ENCODE results near the gene CALB2.

CALB2 gene

GRCh38 chr16:71359431-71359830, 908 bp downstream of the CALB2 start:
- H3K27ac ChIP-seq, result no peak overlapping the region
- DNase-seq (ENCODE audit: low spot score), result no peak
- no peak overlapping the region for H3K4me3 ChIP-seq
- TF ChIP-seq CTCF (IDR thresholded peaks at IDR 0.05), result no peak

- DNase-seq (ENCODE audit: low spot score), result no peak
Observed at GRCh38 chr16:71360378-71360777, 1.9 kb downstream of the CALB2 start.

GRCh38 chr16:71364133-71364681, 5.7 kb downstream of the CALB2 start:
- Histone ChIP-seq H3K27ac (no peak overlapping the region), H3K4me3 (no peak overlapping the region)
- no peak for DNase-seq (ENCODE audit: low spot score)
- TF ChIP-seq CTCF (IDR thresholded peaks at IDR 0.05), result no peak

More at GRCh38 chr16:71360378-71360777, 1.9 kb downstream of the CALB2 start:
- no peak overlapping the region for H3K27ac ChIP-seq
- no peak for TF ChIP-seq CTCF (IDR thresholded peaks at IDR 0.05)
- no peak overlapping the region for H3K4me3 ChIP-seq

GRCh38 chr16:71365021-71365420, 6.5 kb downstream of the CALB2 start:
- no peak overlapping the region for H3K27ac ChIP-seq
- no peak for DNase-seq (ENCODE audit: low spot score)
- H3K4me3 ChIP-seq, result no peak overlapping the region
- TF ChIP-seq CTCF (IDR thresholded peaks at IDR 0.05), result no peak

GRCh38 chr16:71367241-71367976, 8.9 kb downstream of the CALB2 start:
- no peak overlapping the region for H3K4me3 ChIP-seq
- H3K27ac ChIP-seq, result no peak overlapping the region
- no peak for DNase-seq (ENCODE audit: low spot score)
- TF ChIP-seq CTCF (IDR thresholded peaks at IDR 0.05), result no peak

GRCh38 chr16:71368958-71369357, 10.4 kb downstream of the CALB2 start:
- no peak for DNase-seq (ENCODE audit: low spot score)
- no peak overlapping the region for H3K27ac ChIP-seq
- no peak for TF ChIP-seq CTCF (IDR thresholded peaks at IDR 0.05)

GRCh38 chr16:71369494-71369893, 11.0 kb downstream of the CALB2 start:
- no peak overlapping the region for H3K27ac ChIP-seq
- DNase-seq (ENCODE audit: low spot score), result no peak
- no peak overlapping the region for H3K4me3 ChIP-seq
- TF ChIP-seq CTCF (IDR thresholded peaks at IDR 0.05), result no peak

More at GRCh38 chr16:71368958-71369357, 10.4 kb downstream of the CALB2 start:
- no peak overlapping the region for H3K4me3 ChIP-seq
